SKM-1 treated with dmso at 0.1 percent for 144 hours (cell line): ENCODE results near the gene DHX57.
"Not testable (repeated sequence)": the region's sequence is repeated elsewhere in the genome, so short reads cannot be mapped to it uniquely, and the experiment has no call there.

ENCODE experiments used
- DNase-seq: peaks from one replicate; lab custom pipeline; 2025; ENCODE audit not compliant: unreplicated experiment; lab: John Stamatoyannopoulos, UW

DHX57 gene

GRCh38 chr2:38806015-38806732, 69.6 kb downstream of the DHX57 start:
- DNase-seq: no peak

GRCh38 chr2:38797953-38798352, 77.8 kb downstream of the DHX57 start:
- no peak for DNase-seq

GRCh38 chr2:38797250-38797676, 78.5 kb downstream of the DHX57 start:
- DNase-seq: no peak

DNA sequence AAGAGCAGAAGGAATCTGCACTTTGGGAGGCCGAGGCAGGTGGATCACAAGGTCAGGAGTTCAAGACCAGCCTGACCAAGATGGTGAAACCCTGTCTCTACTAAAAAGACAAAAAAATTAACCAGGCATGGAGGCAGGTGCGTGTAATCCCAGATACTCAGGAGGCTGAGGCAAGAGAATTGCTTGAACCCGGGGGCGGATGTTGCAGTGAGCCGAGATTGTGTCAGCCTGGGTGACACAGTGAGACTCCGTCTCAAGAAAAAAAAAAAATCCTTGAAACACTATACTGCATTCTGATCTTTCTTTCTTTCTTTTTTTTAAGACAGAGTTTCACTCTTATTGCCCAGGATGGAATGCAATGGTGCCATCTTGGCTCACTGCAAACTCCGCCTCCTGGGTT, 80.7 kb downstream of the DHX57 start:
- DNase-seq: not testable (repeated sequence)

DNA sequence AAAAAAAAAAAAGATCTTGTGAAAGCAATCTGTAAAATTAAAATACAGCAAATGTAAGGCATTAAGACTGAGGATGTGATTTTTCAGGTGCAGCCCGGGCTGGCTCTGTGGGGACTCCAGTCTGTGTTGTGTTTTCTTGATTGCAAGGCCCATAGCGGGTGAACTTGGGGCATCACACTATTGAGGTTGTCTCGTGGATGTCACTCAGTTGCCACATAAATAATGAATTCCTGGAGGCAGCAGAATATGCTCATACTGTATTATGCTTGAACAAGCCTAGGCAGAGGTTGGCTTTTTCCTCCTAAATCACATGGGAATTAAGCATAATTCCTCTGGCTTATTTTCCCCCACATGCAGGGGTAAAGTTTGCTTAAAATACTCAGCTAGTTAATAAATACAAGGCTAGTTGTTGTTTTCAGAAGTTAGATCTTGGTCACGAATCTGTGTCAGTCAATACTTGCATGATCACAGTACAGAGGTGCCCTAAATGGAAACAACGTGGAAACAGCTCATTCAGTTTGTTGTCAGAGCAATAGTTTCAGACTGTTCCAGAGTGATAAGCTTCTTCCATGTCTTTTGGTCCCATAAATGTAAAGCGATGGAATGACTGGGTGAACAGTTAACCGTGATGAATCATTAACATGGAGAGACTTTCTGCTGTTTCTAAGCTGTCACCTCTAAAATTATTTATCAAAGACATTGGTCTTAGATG, 81.3 kb downstream of the DHX57 start:
- DNase-seq: no peak

DNA sequence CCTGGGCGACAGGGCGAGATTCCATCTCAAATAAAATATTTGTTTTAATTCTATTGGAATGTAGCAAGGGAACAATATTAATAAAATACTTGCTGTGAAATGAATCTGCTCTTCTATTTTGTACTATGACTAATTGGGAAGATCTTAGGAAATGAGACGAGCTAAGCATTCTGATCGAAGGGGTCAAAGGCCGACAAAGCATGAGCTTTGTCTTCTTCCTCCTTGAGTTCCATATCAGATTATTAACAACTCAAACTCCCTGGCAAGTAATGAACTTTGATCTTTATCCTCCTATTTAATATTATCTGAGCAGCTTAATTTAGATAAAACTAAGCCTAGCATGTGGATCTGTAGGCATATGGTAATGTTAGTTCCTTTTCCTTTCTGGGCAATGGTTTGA, 82.2 kb downstream of the DHX57 start:
- DNase-seq: no peak

- DNase-seq: no peak
These were observed 83.0 kb downstream of the DHX57 start for GRCh38 chr2:38792751-38793150.

DNA sequence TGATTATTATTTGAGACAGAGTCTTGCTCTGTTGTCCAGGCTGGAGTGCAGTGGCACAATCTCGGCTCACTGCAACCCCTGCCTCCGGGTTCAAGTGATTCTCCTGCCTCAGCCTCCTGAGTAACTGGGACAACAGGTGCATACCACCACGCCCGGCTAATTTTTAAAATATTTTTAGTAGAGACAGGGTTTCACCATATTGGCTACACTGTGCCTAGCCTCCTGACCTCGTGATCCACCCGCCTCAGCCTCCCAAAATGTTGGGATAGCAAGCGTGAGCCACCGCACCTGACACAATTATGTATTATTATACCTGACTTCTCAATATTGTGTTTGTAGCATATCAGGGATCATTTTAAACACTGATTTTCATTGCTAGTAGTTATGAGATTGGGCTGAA, 83.4 kb downstream of the DHX57 start:
- not testable (repeated sequence) for DNase-seq

GRCh38 chr2:38791744-38792143, 84.0 kb downstream of the DHX57 start:
- DNase-seq: peak; percentile 62

DNA sequence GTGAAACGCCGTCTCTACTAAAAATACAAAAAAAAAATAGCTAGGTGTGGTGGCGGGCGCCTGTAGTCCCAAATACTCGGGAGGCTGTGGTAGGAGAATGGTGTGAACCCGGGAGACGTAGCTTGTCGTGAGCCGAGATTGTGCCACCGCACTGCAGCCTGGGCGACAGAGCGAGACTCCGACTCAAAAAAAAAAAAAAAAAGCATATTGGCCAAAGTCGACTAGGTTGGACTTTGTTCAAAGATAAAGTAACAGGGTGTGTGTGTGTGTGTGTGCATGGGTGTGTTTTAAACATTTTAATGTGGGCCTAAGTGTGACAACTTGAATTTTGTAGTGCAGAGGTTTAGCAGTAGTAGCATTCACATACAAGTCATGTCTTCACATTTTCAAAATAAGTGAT, 86.0 kb downstream of the DHX57 start:
- no peak for DNase-seq

- no peak for DNase-seq
These were observed 87.4 kb downstream of the DHX57 start for GRCh38 chr2:38788306-38788705.

GRCh38 chr2:38783586-38783985, 92.1 kb downstream of the DHX57 start:
- no peak for DNase-seq

- DNase-seq: no peak
These were observed 97.0 kb downstream of the DHX57 start for GRCh38 chr2:38778687-38779082.

DNA sequence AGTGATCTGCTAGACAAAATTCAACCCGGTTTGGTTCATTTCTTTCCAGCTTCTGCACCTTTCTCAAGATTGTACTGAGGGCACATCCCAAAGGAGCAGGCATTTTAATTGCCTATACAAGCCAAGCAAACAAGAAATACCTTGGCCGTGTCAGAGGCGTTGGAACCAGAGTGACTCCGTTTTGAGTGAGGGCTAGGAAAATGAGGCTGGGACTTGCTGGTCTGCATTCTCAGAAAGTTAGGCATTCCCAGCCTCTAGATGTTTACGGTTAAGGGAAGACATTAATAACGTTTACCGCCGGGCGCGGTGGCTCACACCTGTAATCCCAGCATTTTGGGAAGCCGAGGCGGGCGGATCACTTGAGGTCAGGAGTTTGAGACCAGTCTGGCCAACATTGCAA, 99.2 kb downstream of the DHX57 start:
- DNase-seq: no peak

DNA sequence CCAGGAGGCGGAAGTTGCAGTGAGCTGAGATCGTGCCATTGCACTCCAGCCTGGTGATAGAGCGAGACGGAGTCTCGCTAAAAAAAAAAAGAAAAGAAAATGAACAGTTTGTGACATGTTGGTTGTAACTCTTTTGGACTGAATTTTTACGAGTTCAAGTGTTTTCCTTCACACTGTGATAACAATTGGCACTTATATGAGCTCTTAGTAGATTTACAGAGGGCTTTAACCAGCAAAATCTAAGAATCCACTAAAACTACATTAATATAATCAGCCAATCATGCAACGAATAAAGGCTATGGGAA, 99.9 kb downstream of the DHX57 start:
- DNase-seq: no peak

GRCh38 chr2:38775097-38775920, 100.4 kb downstream of the DHX57 start:
- DNase-seq: no peak

GRCh38 chr2:38771632-38772031, 104.1 kb downstream of the DHX57 start:
- DNase-seq: no peak

- no peak for DNase-seq
These were observed 110.2 kb downstream of the DHX57 start for GRCh38 chr2:38765551-38765950.

DNA sequence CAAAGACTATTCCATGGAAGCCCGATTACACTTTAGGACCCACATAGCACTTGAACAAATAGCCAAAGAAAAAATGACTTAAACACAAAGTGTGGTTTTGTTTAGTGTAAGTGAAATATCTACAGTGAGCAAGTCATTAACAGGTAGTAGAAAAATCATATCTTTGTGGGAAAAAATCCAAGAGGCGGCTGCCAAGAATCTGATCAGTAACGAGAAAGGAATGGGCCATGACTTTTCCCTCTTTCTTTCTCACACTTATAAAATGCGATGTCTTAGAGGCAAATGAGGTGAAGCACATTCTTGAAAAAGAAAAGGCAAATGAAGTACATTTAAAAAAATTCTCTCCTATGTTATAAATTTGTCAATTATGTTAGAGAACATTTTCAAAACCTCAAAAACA, 110.6 kb downstream of the DHX57 start:
- DNase-seq: no peak

GRCh38 chr2:38763728-38764127, 112.0 kb downstream of the DHX57 start:
- DNase-seq: no peak

- DNase-seq: no peak
These were observed 112.5 kb downstream of the DHX57 start for GRCh38 chr2:38763228-38763627.

GRCh38 chr2:38755891-38756290, 119.8 kb downstream of the DHX57 start:
- DNase-seq: not testable (repeated sequence)
